ENCODE results near the gene FSD1L.

Gene FSD1L

GRCh38 chr9:105447814-105448812, at the start of gene FSD1L:
Gene FSD1L (plus strand): TSS chr9:105448034. CDS start chr9:105448221, 187 bp downstream.
- DNase-seq, result peak; percentile 92

DNA sequence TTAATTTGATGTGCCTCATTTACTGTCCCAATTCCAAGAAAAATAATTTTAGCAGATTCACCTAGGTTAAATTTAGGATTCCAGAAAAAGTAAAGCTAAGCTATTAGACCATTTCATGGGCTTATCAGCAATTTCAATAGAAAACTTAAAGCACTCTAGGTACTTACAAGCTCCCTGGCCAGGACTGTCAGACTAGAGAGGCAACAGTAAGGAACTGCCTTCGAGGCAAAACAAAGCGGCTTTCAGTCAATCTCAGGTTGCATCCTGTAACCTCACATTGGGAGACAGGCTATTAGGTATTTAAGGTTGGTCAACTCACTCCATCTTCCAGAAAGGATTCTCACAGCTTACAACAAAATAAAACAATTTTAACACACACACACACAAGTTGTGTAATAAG, 48.7 kb upstream of the FSD1L start:
- no peak for DNase-seq

DNA sequence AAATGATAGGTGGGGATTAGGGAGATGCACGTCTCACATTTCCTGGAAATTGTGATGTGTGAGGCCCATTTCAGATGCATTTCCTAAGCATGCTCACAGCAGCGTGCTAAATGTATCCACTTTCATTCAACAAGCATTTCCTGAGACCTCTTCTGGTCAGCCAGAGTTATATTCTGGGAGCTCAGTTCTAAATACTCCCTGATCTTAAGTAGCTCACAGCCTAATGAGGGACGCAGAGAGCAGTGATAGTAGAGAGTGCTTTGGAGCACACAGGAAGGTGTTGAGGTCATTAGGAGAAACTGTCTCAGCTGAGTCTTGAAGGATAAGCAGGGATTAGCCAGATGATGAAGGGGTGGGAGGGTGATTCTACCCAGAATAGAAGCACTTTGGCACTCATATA, 46.2 kb upstream of the FSD1L start:
- DNase-seq, result no peak

- DNase-seq, result no peak
These were observed 44.1 kb upstream of the FSD1L start for GRCh38 chr9:105403552-105404248.

- peak; percentile 26 for DNase-seq
These were observed 42.2 kb upstream of the FSD1L start for GRCh38 chr9:105405514-105406131.

DNA sequence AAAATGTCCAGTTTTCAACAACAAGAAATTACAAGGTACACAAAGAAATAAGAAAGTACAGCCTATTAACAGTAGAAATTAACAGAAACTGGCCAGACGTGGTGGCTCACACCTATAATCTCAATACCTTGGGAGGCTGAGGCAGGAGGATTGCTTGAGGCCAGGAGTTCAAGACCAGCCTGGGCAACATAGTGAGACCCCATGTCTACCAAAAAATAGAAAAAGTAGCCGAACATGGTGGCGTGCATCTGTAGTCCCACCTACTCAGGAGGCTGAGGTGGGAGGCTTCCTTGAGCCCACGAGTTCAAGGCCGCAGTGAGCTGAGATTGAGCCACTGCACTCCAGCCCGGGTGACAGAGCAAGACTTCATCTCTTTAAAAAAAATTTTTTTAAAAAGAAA, 41.5 kb upstream of the FSD1L start:
- DNase-seq, result no peak

DNA sequence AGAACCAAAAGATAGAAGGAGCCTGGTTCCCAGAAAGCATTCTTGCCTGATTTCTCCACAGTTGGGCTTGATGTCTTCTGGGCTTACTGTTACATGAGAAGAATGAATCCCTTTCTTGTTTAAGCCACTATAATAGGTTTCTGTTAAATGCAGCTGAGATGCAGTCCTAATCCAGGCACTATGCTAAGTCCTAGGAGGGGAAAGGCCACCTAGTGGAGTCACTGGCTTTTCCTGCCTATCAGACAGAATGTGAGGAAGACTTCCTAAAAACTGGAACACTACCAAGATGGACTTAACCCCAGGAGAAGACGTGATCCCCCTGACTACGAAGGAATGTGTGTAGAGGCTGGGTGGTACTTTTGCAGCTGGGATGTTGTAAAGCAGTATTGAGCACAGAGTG, 34.3 kb upstream of the FSD1L start:
- no peak for DNase-seq

GRCh38 chr9:105414947-105415661, 32.7 kb upstream of the FSD1L start:
- DNase-seq, result no peak

DNA sequence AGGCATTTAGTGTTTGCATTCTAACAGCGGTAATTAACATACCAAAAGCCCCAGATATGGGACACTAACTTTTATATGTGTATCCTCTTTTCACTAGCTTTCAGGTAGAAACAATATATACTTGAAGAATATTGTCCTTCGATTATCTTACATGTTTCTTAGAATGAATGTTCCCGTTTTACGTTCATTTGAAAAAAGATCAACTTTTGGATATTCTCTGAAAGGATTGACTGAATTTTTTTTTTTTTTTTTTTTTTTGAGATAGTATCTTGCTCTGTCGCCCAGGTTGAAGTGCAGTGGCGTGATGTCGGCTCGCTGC, 32.2 kb upstream of the FSD1L start:
- DNase-seq, result no peak

DNA sequence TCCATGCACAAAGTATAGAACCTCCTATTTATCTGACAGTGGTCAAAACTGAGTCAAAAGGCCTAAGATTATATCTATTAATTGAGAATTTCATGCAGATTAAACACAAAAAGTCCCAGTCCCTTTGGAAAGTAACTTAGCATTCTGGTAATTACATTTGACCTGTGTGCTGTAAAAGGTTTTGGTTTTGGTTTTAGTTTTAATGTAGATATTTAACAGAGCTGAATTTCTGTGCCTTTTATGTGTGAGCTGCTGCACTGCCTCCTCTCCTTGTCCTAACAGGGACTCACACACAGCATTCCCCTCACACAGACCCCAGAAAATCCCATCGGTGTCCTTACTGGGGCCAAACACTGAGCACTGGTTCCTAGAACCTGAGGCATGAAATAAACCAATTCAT, 31.0 kb upstream of the FSD1L start:
- DNase-seq, result no peak

DNA sequence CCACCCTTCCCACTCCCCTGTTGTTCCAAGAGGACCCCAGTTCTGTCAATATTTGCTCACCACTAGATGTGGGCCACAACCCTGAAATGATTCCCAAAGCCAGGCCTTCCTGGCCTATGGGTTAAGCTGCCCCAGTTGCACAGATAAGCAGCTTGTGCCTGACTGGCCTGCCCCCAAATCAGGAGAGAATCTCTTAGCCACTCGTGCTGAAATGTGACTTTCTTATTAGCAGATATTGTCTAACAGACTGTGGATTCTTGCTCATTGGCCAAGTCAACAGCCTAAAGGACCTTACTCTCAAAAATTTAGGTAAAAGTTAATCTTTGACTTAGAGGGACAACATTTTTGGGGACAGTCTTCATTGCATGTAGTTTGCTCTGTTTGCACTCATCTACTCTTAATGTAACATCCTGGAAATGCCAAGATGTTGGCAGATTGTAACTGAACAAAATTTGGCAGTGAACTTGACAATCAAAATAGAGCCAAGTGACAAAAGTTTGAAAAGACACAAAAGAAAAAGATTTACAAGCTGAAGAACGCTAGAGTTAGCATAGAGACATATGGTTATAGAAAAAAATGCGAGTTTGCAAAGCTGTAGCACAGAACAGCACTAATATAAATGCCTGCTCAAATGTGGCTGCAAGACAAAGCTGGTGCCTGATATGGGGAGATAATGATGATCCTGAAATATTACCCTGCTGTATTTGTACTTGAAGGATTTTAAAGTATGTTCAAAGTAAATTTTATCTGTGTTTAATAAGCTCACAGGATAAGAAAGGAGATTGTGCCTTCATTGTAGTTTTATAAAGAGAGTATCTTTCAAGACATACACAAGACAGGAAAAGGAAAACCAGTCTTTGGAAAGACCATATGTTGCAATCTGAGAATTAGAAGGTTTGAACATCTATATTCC, 29.0 kb upstream of the FSD1L start:
- DNase-seq, result no peak

DNA sequence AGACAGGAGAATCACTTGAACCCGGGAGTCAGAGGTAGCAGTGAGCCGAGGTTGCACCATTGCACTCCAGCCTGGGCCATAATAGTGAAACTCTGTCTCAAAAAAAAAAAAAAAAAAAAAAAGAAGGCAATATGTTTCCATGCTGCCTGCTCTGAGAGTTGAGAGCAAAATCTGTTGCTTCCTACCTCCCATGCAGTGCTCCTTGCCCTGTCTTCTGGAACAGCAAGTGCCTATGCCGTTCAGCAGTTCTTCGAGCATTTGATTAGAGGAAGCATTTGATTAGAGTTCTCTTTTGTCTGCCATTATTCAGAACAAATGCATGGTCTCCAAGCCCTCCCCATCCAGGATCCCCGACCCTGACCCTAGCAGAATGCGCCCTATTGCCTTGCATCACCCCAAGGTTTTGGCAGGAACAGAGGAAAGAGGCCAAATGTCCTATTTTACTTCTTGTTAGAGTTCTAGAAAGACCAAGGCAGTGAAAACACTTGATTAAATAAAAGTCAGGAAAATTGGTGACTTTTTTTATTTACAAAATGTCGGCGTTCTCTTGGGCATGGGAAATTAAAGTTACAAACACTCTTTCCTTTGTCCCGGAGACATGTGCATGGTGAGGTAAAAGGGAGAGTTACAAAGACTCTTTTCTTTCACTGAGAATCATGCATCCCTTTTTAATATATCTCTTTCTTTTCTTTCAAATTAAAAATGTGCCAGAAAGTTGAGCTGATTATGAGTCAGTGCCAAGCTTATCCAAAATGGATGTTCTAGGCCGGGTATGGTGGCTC, 27.8 kb upstream of the FSD1L start:
- DNase-seq, result no peak

- DNase-seq, result no peak
These were observed 26.7 kb upstream of the FSD1L start for GRCh38 chr9:105421154-105421553.

DNA sequence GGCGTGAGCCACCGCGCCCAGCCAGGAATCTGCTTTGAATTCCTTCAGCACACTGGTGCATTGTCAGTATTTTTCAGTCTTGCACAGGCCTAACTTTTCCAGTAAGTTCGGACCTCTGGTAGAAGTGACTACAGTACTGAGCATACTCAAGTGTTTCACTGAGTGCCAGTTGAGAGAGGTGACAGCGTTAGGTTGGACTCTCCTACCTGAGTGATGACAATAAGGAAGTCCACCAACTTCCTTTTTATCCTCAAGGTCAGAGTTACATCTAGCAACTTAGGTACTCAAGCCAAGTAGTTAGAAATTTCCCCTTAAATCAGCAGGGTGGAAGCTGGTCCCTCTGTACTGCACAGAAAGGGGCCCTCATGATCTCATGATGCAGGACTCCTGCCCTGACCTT, 26.0 kb upstream of the FSD1L start:
- DNase-seq, result no peak

GRCh38 chr9:105425816-105426433, 21.9 kb upstream of the FSD1L start:
- DNase-seq, result no peak

- no peak for DNase-seq
These were observed 21.2 kb upstream of the FSD1L start for GRCh38 chr9:105426657-105427056.

GRCh38 chr9:105431424-105432246, 16.2 kb upstream of the FSD1L start:
- DNase-seq, result no peak

GRCh38 chr9:105432247-105432842, 15.5 kb upstream of the FSD1L start:
- no peak for DNase-seq

DNA sequence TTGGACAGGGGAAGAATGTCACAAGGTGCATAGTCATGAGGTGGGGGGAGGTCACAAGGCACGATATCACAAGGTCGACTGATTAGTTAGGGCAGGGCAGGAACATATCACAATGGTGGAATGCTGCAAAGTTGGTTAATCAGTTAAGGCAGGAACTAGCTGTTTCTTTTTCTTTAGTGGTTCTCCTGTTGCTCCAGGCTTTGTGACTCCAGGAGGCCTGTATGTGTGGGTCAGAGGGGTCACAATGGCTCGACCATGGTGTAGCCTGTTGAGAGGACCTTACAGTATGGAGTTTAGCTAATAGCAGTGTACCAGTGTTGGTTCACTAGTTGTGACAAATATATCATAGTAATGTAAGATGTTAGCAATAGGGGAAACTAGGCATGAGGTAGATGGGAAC, 12.4 kb upstream of the FSD1L start:
- no peak for DNase-seq

All from NCI-H2029 (cell line).